Measurements from ENCODE around the gene SH2B2.

- TF ChIP-seq CTCF (conservative IDR thresholded peaks at IDR 0.05) (no peak), EZH2 (IDR thresholded peaks at IDR 0.05; ENCODE audit: low read depth) (no peak)
These were observed 45.2 kb upstream of the SH2B2 start for GRCh38 chr7:102241431-102241830.

All from PC-9 (cell line).